DND-41 (cell line): ENCODE data around the gene KCNIP4.

Source experiments
- EZH2 ChIP-seq: IDR thresholded peaks from 3 replicates; pipeline ENCODE4 v1.6.1; 2012; ENCODE audit warnings: borderline replicate concordance, low read depth, mild to moderate bottlenecking, moderate library complexity, low read length, inconsistent platforms; ENCODE audit not compliant: severe bottlenecking
- TF ChIP-seq, protein P1 (sequence below): IDR thresholded peaks from 2 replicates; pipeline ENCODE4 v1.5.1; 2012; ENCODE audit warnings: borderline replicate concordance, low read length, moderate library complexity, mild to moderate bottlenecking; ENCODE audit not compliant: poor library complexity, severe bottlenecking; ENCODE audit errors: extremely low read depth

DNA sequence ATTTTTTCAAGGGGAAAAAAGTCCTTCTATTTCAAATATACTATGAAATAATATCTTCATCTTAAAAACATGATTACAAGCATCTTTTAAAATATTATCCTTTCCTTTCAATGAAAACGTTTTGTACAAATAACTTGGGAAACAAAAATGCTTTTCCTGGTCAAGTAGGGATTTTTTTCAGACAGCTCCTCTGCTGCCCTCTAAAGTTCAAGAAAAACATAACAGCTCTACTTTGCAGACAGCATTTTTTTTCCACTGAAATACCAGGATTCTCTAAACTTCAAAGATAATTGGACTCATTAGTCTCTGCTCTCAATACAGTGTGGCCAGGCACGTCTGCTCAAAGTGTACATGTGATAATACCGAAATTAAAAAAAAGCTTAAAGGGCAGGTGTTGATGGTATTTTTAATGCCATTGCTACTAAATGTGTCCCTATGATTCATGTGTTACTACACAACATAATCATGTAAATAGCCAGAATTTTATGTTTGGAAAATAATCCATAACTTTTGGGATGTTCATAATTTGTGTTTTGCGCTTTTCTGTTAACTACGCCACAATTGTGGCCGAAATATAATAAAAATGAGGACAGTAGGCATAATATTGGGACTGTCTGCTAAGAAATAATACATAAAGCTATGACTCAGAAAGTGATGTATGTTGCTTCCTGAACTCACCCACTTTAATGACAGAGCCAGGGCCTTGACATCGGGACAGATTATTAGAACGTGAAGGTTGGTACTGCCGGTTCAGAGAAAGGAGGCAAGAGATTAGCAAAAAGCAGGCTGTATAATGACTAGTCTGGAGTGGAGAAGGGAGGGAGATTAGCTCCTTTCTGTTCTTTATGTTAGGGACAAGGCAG lies 478.9 kb downstream of the KCNIP4 start:
- TF ChIP-seq, protein P1, sequence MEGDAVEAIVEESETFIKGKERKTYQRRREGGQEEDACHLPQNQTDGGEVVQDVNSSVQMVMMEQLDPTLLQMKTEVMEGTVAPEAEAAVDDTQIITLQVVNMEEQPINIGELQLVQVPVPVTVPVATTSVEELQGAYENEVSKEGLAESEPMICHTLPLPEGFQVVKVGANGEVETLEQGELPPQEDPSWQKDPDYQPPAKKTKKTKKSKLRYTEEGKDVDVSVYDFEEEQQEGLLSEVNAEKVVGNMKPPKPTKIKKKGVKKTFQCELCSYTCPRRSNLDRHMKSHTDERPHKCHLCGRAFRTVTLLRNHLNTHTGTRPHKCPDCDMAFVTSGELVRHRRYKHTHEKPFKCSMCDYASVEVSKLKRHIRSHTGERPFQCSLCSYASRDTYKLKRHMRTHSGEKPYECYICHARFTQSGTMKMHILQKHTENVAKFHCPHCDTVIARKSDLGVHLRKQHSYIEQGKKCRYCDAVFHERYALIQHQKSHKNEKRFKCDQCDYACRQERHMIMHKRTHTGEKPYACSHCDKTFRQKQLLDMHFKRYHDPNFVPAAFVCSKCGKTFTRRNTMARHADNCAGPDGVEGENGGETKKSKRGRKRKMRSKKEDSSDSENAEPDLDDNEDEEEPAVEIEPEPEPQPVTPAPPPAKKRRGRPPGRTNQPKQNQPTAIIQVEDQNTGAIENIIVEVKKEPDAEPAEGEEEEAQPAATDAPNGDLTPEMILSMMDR = peak; percentile 53
- TF ChIP-seq EZH2 = no peak
